ENCODE results near the gene MRPS23.

Gene MRPS23

DNA sequence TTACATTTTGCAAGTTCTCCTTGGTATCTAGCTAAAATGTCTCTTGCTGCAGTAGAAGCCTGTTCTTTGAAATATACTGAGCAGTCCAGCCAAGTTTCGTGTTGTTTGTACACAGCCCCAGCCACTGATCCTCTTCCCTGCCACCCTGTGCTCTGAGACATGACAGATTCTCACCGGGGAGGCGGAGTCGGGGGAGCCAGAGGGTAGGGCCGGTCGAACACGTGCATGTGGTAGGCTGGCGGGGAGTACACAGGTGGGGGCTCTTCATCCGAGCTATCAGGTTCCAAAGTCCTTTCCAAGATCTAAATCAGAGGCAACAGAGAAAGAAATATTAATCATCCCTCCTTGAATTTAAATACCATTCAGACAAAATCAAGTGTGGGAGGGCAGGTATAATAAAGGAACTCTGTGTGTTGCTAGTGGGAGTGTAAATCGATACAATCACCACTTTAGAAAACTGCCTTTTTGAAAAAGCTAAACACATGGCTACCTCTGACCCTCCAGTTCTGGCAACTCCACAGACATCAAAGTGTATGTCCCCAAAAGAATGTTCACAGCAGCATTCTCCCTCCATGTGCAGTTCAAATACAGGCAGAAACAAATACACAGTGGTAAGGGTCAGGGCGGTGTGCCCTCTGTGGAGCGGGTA, 29.7 kb upstream of the MRPS23 start:
- no peak for DNase-seq (ENCODE audit: low read depth)

DNA sequence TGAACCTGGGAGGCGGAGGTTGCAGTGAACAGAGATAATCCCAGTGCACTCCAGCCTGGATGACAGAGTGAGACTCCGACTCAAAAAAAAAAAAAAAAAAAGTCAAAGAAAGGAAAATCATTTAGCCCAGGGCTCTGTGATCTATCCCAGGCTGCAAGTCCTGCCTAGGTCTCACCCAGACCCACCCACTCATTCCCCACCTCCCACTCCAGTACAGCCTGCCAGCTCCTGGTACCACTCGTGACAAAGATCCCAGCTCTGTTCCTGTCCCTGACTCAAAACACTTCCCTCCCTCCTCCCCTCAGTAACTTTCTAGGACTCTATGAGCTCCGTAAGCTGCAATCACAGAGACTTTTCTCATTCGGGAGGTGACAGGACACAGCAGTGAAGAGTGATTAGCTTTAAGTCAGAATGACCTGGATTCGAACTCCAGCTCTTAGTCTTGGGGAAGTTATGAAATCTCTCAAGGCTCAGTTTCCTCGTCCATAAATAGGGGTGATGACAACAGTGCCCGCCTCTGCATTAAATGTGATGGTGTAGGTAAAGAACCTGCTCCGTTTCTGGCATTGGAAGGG, 28.0 kb upstream of the MRPS23 start:
- no peak for DNase-seq (ENCODE audit: low read depth)

DNA sequence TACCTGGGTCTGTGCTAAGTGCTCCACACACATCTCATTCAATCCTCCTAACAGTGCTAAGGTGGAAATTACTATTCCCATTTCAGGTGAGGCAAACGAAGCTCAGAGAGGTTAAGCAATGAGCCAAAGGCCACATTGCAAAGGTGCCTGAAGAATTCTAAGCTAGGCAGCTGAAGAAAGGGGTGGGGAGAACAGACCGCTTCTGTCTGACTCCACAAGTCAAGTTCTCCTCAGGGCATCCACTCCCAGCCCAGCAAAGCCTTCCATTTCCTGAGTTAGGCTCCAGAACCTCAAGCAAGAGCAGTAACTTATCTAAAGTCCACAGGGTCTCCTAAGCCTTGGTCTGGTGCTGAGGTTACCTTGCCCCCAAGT, 27.0 kb upstream of the MRPS23 start:
- no peak for DNase-seq (ENCODE audit: low read depth)

DNA sequence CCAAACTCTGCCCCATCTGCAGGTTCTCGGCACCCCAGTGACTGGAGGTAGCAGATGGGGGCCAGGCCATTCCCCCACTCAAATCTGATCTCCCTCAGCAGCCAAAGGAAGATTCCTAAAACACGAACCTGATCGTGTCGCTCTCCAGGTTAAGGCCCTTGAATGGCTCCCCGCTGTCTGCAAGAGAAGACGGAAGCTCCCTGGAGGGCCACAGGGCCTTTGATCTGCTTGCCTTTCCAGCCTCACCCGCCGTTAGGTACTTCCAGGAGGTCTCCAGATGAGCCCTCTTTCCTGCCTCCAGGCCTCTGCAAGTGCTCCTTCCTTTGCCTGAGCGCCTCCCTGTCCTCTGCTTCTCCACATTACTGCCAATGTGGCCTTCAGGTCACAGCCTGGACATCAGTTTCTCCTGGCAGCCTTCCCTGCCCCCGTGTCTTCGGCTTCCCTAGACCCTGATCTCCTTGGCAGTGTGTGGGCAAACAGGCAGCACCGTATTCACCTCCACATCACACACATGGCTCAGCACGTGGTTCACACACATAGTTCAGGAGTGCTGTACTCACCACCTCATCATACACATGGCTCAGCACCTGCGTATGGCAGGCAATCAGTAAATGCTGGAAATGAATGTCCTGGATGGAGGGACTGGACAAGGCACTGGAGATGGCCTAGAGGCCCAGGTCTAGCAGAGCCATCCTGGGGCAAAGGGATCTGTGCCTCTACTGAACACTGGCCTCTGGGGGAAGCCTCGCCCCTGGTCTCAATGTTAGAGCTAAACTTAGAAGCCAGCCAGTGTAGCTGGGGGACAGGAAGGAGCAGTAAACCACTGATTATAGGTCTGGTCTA, 26.4 kb upstream of the MRPS23 start:
- DNase-seq (ENCODE audit: low read depth), result no peak

DNA sequence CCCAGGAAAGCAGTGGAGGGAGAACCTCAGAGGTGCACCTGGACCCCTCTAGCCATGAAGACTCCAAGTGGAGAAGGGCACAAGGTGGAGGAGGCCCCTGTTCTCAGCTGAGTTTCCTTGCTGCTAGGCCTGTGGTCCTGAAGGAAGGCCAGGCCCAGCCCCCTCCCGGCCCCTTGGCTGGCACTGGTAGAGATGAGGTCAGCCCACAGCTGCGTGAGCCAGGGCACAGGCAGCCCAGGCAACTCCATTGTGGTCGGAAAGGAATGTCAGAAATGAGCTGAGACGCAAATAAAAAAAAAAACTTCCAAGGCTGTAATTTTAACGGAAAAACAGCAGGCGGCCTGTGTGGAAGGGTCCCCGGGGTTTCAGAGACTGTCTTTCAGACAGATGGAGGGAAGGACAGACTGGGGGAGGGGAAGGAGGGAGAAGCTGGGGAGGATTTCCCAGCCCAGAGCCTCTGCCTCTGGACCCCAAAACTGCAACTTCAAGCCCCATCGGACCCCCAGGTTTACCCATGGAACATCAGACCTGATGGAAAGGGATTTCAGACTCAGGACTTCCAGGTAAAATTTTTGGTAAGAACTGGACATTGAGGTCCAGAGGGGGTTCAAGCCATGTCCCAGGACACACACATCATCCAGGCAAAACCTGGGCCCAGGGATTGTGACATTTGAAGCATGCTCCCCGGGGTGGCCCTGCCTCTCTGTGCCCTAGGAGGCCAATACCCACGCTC, 25.6 kb upstream of the MRPS23 start:
- peak; percentile 97 for DNase-seq (ENCODE audit: low read depth)

DNA sequence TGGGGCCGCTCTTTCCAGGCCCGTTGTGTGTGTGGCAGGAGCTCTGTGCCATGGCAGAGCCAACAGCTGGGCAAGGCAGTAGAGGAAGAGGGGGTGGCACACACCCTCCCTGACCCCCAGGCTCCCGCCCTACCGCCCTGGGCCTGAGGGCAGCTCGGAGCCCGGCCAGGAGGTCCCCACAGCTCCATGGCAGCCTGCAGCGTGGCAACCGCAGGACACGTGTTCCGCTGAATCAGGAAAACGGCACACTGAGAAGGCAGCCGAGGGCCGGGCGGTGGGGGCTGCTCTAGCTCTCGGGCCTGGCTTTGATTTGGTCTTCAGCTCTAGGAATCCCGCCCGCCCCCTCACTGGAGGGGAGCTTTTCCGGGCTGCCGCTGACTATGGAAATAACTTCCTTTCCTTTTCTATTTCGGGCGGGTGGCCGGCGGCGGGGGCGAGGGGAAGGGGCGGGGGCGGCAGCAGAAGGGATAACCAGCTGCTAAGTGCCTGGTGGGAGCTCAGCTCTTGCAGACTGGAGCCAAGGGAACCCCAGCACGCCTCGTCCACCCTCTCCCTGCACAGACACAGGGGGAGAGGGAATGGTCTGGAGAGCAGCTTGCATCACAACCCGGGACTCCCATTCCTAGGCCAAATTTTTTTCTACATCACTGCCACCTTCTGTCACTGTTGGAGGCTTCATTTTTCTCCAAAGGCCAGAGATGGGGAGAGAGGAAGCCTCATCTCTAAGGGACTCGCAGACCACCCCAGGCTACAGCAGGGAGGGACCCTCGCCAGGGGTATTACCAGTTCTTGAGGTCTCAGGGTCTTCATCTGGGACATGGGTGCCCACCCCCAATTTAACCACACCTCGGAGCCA, 24.8 kb upstream of the MRPS23 start:
- DNase-seq (ENCODE audit: low read depth), result peak; percentile 93

DNA sequence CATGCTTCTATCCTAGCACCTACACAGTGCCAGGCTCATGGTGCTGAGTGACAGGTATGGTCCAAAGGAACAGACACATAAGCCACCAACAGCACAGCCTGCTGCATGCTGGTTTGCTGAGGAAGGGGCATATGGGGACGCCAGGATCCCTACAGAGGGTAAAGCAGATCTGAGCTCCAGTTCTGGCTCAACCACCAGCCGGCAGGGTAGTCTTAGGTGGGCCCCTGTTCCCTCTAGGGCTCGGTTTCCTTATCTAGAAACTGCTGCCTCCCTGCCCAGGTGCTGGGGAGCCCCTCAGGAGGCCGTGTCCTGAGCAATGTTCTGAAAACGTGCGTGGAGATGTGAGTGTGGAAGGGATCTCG, 24.2 kb upstream of the MRPS23 start:
- no peak for DNase-seq (ENCODE audit: low read depth)

DNA sequence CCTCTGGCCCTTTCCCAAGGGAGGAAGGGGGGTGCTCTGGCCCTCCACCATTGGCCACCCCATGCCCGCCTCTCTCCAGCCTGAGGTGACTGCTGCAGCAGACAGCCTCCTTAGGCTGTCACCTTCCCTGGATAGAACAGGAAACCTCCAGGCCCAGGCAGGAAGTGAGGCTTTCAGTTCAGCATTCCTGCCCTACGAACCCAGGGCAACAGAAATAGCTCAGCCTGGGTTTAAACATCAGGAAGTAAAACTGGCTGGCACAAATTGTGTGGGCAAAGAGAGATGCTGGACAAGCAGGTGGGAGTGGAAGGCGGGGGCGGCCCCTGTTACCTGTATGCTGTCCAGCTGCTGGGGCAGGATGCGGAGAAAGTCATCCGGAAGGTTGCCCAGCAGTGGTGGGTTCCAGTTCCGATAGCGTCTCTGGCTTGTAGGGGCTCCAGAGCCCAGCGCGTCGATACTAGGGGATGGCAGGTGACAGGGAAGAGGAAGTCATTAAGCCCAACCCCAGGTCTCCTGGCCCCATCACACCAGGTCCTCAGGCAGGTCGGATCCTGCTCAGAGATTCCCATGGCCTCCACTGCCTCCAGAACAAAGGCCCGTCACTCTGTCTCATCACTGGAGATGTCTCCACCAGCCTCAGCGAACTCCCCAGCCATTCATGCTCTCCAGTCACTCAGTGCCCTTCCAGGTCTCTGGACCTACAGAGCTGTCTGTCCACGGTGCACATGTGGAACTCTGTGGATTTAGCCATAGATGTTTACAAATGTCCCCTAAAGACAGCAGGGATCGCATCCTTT, 23.6 kb upstream of the MRPS23 start:
- no peak for DNase-seq (ENCODE audit: low read depth)

DNA sequence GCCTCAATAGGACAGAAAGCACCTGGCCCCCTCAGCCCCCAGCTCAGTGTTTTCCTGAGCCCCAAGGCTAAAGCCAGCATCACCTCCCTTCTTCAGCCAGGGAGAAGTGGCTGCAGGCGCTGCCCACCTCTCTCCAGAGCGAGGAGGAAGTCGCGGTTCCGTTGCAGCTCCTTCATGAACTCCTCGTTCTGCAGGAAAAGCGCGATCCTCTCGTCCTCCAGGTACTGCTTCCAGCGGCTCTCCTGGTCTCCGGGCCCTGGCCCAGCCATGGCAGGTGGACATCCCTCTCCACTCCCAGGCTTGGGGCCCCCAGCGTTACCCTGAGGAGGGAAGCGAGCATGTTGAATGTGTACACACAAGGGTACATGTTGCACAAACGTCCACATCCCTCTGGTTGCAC, 22.7 kb upstream of the MRPS23 start:
- DNase-seq (ENCODE audit: low read depth), result no peak

DNA sequence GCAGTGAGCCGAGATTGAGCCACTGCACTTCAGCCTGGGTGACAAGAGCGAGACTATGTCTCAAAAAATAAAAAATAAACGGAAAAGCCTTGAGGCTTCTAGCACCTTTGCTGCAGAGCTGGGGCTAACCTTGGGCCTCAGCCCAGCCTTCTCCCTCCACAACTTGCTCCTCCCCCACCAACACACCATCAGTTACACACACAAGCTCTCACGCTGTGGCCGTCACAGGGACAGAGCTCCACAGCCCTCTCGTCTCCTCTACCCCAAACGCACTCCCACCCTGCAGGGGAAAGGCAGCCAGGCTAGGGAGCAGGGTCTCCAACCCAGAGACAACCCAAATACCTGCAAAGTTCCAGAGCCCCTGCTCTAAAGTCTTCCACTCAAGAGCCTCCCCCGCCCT, 22.0 kb upstream of the MRPS23 start:
- DNase-seq (ENCODE audit: low read depth), result no peak

DNA sequence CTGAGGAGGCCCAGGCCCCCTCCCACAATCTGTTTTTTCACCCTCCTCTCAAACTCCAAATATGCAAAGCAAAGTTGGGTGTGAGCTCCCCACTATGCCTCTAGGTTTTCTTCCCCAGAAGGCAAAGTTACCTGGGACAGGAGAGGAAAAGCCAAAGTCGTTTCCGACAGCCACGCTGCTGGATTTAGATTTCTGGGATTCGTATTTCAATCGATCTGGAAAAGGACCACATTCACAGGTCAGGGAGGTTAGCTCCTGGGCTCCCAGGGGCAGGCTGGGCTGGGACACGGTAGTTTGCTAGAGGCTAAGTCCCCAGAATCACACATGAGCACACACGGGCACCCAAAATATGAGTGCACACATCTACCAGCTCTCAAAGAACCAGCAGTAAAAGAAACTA, 21.3 kb upstream of the MRPS23 start:
- DNase-seq (ENCODE audit: low read depth), result no peak

DNA sequence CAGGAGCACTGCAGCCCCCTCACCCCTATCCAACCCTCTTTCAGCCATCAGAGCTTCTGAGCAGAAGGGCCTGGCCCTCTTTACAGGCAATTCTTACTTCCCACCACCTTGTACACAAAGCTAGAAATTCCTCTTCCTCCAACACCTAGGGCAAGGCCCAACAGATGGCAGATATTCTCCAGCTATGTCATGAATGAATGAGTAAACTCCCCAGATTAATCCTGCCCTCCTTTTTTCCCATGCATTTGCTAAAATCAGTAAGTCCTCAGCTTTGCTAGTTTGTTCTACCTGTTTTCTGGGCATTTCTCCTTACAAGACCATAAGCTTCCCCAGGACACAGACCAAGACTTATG, 20.4 kb upstream of the MRPS23 start:
- DNase-seq (ENCODE audit: low read depth), result no peak

DNA sequence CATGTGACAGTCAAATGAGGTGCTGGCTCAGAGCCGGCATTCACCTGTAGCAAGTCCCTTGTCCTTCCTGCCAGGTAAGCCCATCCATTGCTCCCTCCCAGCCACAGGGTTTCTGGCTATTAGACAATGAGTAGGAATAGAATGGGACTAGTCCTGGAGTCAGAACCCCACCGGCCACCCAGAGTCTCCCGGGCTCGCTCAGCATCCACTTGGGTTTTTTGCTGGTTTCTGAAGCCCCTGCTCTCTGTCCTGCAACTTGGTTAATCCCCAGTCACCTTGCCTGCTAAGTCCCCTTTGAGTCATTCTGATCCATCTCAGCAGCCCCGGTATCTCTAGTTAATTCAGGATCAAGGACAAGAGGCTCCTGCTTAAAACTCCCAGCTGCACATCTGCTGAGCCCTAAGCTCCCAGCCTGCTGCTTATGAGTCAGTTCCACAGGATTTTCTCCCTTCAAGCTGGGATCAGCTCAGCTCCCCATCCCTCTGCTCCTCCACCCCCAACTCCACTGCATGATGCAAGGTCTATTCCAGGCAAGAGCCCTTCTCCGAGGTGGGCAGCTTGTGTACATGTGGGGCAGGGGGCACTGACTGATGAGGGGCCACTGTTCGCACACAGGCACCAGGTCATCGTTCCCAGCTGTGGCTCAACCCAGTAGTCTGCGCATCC, 19.9 kb upstream of the MRPS23 start:
- DNase-seq (ENCODE audit: low read depth), result peak; percentile 68

DNA sequence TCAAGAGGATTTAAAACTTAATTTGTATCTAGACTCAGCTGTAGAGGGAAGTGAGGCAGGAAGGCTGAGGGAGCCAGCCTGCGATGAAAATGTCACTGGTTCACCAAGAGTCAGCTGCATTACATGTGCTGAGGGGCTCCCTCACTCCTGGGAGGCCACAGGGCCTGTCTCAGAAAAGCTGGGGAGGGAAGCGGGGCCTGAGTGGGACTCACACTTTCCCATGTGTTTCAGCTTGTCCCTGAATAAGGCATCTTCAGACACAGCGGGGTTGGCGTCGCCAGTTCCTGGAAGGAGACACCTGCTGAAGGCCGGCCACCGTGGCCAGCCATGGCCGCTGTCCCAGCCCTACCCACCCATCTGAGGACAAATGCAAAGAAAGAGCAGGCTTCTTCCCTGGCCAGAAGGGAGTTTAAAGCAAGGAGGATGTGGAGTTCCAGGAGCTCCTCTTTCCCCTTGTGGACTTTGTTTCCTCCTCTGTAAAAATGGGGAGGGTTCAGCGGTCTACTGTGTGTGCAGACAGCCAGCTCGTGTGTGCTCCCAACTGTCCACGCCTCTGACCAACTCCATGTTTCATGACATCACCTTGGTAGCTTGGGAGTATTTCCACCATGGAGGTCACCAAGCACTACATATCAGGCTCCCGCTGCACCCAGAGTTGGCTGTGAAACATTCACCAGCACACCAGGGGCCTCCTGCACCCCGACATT, 19.2 kb upstream of the MRPS23 start:
- DNase-seq (ENCODE audit: low read depth), result no peak

DNA sequence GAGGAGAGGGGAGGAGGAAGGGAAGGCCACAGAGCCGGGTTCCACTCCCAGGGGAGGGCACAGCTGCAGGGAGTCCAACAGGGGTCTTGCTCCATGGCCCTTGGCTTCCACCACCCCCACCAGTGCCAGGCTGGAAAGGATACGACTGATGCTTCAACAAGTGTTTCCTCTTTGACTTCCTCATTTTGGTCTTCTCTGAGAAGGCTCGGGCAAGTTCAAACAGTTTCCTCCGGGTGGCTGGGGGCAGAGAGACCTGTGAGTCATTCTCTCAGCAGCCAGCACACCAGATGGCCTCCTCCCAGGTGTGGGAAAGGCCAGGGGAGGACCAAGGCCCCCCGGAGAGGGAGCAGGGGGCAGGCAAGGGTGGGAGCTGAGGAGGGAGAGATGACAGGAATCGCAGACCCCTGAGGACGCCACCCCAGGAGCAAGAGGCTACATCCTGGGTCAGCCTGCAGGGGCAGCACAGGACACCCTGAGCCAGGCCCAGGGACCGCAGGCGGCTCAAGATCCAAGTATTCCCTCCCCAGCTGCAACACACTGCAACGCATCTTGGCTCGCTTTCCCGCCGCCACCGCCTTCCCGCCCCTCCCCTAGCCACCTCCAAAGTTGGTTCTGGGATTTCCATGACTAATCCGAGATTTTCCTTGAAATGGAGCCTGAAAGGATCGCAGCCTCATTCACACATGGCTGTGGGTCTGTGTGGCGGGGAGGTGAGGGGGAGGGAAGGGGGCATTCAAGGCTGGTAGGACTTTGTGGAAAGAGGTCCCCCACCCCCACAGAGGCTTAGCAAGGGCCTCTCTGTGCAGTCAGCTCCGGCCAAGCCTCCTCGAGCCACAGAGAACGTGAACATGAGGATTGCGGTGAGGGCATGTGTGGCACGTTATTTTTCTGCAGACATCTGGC, 18.4 kb upstream of the MRPS23 start:
- peak; percentile 90 for DNase-seq (ENCODE audit: low read depth)

DNA sequence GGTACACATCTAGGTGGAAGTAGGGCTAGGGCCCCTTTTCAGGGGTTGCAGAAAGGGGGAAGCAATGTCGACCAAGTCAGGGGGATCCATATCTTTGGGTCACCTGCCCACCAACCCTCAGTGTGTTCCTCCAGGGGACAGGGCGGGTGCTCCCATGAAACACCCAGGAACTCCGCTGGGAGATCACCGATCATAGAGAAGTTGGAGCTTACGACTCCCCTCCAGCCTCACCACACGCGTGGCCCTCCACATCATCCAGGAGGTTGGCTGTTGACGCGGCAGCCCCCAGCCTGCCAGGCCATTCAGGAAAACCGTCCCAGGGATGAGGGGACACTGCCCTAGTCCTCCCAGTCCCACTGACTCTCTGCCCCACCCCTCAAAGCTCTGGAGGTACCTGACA, 17.3 kb upstream of the MRPS23 start:
- DNase-seq (ENCODE audit: low read depth), result no peak

DNA sequence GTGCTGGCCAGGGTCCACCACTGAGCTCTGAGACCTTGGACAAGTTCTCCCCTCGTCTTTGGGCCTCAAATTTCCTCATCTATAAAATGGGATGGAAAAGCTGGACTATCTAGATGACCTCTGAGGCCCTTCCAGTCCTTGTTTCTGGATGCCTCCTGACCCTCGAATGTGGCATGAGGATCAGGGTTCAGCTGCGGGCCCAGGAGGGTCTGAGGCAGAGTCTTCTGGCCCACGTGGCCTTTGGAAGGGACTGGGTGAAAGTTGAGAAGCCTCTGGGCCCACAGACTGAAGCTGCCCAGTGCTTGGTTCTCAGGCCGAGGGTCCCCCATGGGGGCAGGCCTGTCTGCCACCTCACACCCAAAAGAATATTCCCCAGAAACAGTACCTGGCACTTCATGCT, 16.9 kb upstream of the MRPS23 start:
- no peak for DNase-seq (ENCODE audit: low read depth)

DNA sequence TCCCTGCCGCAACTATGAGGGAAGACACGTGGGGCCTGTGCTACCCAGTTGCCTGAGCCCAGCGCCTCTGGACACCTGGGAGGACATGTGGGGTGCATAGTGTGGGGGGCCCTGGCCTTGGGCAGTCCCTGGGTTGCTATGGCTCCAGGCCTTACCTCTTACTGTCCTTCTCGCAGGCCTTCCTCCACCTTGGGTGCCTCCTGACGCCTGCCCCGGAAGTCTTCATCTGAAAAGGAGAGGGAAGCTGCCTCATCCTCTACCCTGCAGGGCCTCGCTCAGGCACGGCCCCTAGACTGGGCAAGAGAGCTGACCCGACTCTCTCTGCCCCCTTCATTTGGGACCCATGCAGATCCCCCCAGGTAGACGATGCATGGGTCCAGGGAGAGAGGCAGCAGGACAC, 16.5 kb upstream of the MRPS23 start:
- no peak for DNase-seq (ENCODE audit: low read depth)

DNA sequence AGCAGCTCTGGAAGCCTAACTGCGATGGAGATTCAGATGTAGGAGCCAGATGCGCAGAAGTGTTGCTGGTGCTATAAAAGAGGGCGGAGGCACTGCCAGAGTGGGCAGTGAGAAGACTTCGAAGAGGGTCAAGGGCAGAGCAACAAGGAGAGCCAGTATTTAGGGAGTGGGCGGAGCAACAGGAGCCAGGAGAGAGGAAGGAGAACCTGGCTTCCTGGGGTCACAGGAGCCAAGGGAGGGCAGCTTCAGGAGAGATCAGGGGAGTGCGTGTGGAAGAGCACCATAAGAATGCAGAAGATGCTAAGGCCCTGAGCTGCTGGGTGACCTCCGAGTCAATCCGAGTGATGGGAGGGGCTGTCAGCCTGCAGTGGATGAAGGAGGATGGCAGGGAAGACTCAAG, 14.4 kb upstream of the MRPS23 start:
- no peak for DNase-seq (ENCODE audit: low read depth)
